ENCODE data around the gene ABHD12. TPM values are rescaled to one million over a fixed set of nuclear protein-coding genes. Genes with fewer than 3 reads are reported as not detected.

Gene ABHD12
- total RNA-seq, 2 donors from 2014 or later = 48.5 to 49.8 TPM

GRCh38 chr20:25374842-25375241, 15.8 kb downstream of the ABHD12 start:
- no peak for TF ChIP-seq CTCF (IDR thresholded peaks at IDR 0.05)
- no peak for DNase-seq (ENCODE audit: low spot score)
- ATAC-seq (ENCODE audit: insufficient number of reproducible peaks, low FRiP score, low read depth) = no peak
- Histone ChIP-seq H3K27me3 (replicated peaks; ENCODE audit: insufficient read depth) (no peaks in the 10 kb centered on the region), H3K36me3 (no peaks in the 10 kb centered on the region), H3K27ac (no peak overlapping the region), H3K9me3 (no peaks in the 10 kb centered on the region), H3K4me3 (no peak overlapping the region), H3K4me1 (ENCODE audit: control insufficient read depth in 1 of 2, low read depth in 2 of 2) (peaks cover 0 to 3% of the 10 kb centered on the region in 2 donors)

- peaks cover 0 to 3% of the 10 kb centered on the region in 2 donors for H3K4me1 ChIP-seq (ENCODE audit: control insufficient read depth in 1 of 2, low read depth in 2 of 2)
- no peak for ATAC-seq (ENCODE audit: insufficient number of reproducible peaks, low FRiP score, low read depth)
- no peak for TF ChIP-seq CTCF (IDR thresholded peaks at IDR 0.05)
Measured at GRCh38 chr20:25372584-25373336, 17.9 kb downstream of the ABHD12 start.

GRCh38 chr20:25369971-25370370, 20.7 kb downstream of the ABHD12 start:
- Histone ChIP-seq H3K4me3 (no peak overlapping the region), H3K36me3 (no peaks in the 10 kb centered on the region), H3K27me3 (replicated peaks; ENCODE audit: insufficient read depth) (no peaks in the 10 kb centered on the region), H3K27ac (no peak overlapping the region), H3K9me3 (no peaks in the 10 kb centered on the region), H3K4me1 (ENCODE audit: control insufficient read depth in 1 of 2, low read depth in 2 of 2) (no peaks in the 10 kb centered on the region)
- no peak for TF ChIP-seq CTCF (IDR thresholded peaks at IDR 0.05)
- DNase-seq (ENCODE audit: low spot score) (no peak), ATAC-seq (ENCODE audit: insufficient number of reproducible peaks, low FRiP score, low read depth) (no peak)

More at GRCh38 chr20:25372584-25373336, 17.9 kb downstream of the ABHD12 start:
- Histone ChIP-seq H3K4me3 (no peak overlapping the region), H3K27ac (no peak overlapping the region), H3K9me3 (no peaks in the 10 kb centered on the region), H3K27me3 (replicated peaks; ENCODE audit: insufficient read depth) (no peaks in the 10 kb centered on the region), H3K36me3 (no peaks in the 10 kb centered on the region)
- no peak for DNase-seq (ENCODE audit: low spot score)

- no peak for DNase-seq (ENCODE audit: low spot score)
- no peaks in the 10 kb centered on the region for H3K4me1 ChIP-seq (ENCODE audit: control insufficient read depth in 1 of 2, low read depth in 2 of 2)
- H3K9me3 ChIP-seq = no peaks in the 10 kb centered on the region
- H3K27me3 ChIP-seq (replicated peaks; ENCODE audit: insufficient read depth) = no peaks in the 10 kb centered on the region
- no peak for ATAC-seq (ENCODE audit: insufficient number of reproducible peaks, low FRiP score, low read depth)
- H3K4me3 ChIP-seq = no peak overlapping the region
- no peak for TF ChIP-seq CTCF (IDR thresholded peaks at IDR 0.05)
- no peaks in the 10 kb centered on the region for H3K36me3 ChIP-seq
- H3K27ac ChIP-seq = no peak overlapping the region
Measured at GRCh38 chr20:25369529-25369928, 21.1 kb downstream of the ABHD12 start.

GRCh38 chr20:25368976-25369375, 21.7 kb downstream of the ABHD12 start:
- Histone ChIP-seq H3K27ac (no peak overlapping the region), H3K36me3 (no peaks in the 10 kb centered on the region), H3K4me3 (no peak overlapping the region), H3K27me3 (replicated peaks; ENCODE audit: insufficient read depth) (no peaks in the 10 kb centered on the region), H3K9me3 (no peaks in the 10 kb centered on the region), H3K4me1 (ENCODE audit: control insufficient read depth in 1 of 2, low read depth in 2 of 2) (no peaks in the 10 kb centered on the region)
- ATAC-seq (ENCODE audit: insufficient number of reproducible peaks, low FRiP score, low read depth) (no peak), DNase-seq (ENCODE audit: low spot score) (no peak)
- TF ChIP-seq CTCF (IDR thresholded peaks at IDR 0.05) = no peak

Measured in thoracic aorta (tissue), 2 donors.